HG03095 (cell line): Measurements from ENCODE around the gene ACIN1.
A peak's percentile ranks its signal among the peaks of the same experiment; 100 is the strongest.

Source experiments
- ATAC-seq: cut with Tn5 transposase; IDR thresholded peaks from one replicate; pipeline ENCODE4 v1.9.1; 2021; ENCODE audit warnings: moderate library complexity; ENCODE audit not compliant: unreplicated experiment

Gene ACIN1

DNA sequence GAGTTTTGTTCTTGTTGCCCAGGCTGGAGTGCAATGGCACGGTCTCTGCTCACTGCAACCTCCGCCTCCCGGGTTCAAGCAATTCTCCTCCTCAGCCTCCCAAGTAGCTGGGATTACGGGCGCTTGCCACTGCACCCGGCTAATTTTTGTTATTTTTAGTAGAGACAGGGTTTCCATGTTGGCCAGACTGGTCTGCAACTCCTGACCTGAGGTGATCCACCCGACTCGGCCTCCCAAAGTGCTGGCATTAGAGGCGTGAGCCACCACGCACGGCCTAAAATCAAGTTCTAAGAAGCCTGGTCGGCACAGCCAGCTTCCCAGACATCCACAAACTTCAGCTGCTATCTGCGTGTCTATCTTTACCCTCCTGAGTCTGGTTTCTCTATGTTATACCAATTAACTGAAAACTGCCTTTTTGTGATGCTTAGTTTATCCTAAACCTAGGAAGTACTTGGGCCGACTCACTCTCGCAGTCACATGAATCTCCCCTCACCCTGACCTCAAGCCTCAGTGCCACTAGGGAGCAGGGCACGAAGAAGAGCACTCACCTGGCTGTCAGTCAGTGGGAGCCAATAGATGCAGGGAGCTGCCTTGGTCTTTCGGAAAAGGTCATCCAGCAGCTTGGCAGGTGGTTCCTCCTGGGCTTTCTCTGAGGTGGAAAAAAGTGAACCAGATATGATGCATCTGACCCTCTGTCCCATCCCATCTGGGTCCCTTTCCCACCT lies 34.2 kb downstream of the ACIN1 start:
- ATAC-seq: no peak

DNA sequence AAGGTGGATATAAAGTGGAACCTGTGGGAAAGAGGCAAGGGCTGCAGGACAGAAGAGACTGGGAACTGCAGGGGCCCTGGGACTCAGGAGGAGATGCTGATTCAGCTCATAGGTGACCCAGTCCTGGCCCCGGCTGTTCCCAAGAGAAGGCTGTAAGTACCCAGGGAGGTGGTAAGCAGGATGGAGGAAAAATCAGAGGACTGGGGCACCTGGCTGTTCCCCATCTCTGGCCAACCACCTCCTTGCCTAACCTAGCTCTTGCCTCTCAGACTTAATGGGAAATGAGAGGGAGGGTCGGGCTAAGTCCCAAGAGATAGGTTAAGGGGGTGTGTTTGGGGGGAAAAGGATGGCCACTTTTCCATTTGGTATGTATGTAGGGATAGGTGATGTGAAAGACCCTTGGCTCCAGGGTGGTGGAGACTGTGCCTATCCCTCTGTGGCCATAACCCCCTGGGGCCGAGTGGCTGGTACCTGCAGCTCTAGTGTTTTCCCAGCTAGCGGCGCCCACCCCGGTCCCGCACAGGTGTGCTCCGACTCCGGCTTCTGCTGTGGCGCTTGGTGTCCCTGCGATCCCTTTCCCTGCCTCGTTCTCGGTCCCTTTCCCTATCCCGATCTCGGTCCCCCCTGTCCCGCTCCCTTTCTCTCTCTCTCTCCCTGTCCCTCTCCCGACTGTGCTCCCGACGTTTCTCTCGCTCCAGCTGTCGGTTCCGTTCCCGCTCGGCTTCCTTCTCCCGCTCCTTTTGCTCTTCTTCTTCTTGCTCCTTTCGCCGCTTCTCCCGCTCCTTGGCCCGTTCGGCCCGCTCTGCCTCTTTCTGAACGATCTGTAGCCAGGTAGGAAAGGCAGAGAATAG lies 36.1 kb downstream of the ACIN1 start:
- ATAC-seq: no peak

- peak; percentile 57 for ATAC-seq
Measured at GRCh38 chr14:23057757-23058653, 36.9 kb downstream of the ACIN1 start.

DNA sequence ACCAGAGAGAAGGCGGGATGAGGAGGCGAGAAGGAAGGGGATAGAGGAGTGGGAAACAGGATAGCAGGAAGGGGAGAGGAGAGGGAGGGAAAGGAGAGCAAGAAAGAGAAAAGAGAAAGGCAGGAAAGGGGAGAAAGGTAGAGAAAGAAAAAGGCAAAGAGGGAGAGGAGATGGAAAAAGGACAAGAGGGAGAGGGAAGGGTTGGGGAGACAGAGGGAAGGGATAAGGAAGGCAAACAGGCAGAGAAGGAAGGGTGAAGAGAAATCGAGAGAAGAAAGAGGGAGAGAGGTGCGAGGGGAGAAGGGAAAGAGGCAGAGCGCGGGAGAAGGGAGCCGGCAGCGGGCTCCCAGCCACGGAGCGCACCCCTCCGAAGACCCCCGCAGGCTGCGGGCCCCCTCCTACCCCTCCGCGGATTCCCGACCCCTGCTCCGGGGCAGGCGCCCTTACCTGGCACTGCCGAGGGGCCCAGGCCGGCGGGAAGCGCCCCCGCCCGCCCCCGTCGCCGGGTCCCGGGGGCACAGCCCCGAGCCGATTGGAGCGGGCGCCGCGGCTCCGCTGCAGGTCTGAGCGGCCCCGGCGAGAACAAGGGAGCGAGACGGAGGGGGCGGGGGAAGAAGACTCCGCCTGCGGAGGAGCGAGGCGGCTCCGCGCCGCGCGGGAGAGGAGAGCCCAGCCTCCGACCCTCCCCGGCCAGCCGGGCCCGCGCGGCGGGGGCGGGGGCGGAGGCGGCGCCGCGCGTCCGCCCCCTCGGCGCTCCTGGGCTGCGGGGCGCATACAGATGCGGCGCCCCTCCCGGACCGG lies 37.8 kb downstream of the ACIN1 start, which contains the start of gene CDH24:
TSS of gene CDH24 (minus strand) at position 565 of the 801 bp plus-strand sequence. CDS start 1,787 bp downstream, outside the sequence.
- peak; percentile 54 for ATAC-seq

GRCh38 chr14:23056145-23056955 lies 38.6 kb downstream of the ACIN1 start:
- peak; percentile 46 for ATAC-seq

DNA sequence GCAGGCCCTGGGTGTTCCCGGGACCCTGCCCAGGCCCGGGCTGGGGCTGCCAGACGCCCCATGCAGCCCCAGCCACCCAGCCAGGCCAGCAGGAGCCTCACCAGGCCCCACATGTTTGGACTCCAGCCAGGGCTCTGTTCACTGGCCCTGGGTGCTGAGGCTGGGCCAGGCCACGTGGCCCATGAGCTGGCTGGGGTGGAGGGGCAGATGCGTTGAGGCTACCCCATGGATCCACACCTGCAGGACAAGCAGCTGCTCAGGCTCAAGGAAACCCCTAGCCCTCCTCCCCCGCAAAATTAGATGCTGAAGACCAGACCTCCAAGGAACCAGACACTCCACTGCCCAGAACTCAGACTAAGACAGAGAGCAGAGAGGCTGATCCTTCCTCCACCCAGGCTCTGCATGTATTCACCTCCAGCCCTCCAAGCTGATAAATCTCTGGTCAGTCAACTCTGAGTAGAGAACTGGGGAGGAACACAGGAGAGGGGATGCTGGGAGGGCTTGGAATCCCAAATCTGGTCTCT lies 39.3 kb downstream of the ACIN1 start:
- no peak for ATAC-seq

- no peak for ATAC-seq
Measured at GRCh38 chr14:23055147-23055550, 39.8 kb downstream of the ACIN1 start.

DNA sequence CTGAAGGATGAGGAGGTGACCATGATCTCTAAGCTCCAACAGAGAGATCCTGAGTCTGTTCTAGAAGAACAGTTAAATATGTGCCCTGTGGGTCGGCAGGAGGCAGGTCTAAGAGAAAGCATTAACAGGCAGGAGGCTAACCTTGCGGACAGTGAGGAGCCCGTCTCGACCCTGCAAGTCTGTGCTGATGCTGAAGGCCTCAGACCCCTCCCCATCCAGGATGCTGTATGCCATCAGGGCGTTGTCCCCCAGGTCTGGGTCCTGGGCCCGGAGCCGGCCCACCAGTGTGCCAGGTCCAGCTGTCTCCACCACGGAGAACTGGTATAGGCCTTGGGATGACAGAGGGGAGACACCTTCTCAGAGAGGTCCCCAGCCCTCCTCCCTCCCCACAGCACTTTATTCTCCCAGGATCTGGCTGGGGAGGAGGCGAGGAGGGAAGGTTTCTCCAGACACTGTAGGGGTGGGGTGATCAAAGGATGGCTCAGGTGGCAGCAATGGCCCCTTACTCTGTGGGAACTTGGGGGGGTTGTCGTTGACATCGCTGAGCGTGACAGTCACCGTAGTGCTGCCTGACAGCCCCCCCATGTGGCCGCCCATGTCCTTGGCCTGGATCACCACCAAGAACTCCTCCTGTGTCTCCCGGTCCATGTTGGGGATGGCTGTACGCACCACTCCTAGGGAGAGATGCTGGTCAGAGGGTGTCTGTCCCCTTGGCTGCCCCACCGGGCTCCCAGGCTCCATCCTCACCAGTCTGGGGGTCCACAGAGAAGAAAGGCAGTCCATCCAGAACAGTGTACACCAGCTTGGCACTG lies 40.7 kb downstream of the ACIN1 start:
- no peak for ATAC-seq

DNA sequence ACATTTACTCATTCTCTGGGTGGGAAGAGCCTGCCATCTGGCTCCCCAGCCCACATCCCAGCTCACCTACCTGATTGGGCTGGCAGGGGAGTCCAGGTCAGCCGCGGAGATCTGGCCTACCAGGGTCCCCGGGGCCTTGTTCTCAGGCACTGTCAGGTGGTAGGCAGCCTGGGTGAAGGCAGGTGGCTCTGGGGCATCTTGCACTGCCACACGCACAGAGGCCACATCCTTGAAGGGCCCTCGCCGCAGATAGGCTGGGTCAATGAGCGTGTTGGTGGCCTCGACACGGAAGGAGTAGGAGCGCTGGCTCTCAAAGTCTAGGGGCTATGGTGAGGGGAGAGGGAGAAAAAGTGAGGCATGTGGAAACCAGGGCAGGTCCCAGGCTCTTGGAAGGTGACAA lies 41.5 kb downstream of the ACIN1 start:
- ATAC-seq: no peak

- ATAC-seq: no peak
Measured at GRCh38 chr14:23052671-23053070, 42.3 kb downstream of the ACIN1 start.

DNA sequence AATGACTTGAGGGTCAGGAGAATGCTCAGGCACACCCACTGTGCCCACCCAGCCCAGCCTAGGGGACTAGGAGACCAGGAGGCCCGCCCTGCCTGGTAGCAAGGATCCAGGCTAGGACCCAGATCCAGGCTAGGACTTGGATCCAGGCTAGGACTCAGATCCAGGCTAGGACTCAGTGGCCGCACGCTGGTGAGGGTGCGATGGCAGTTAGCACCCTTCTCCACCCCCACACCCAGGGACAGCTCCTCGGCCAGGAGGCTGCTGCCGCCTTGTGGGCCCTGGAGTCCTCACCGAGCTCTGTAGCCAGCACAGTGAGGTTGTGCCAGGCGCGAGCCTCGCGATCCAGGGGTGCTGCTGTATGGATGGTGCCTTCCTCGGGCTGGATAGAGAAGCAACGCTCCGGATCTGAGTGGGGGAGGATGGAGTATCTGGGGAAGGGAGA lies 42.7 kb downstream of the ACIN1 start:
- ATAC-seq: no peak

GRCh38 chr14:23051141-23052057 lies 43.5 kb downstream of the ACIN1 start:
- no peak for ATAC-seq

- ATAC-seq: no peak
Measured at GRCh38 chr14:23049011-23049410, 45.9 kb downstream of the ACIN1 start.

- ATAC-seq: no peak
Measured at GRCh38 chr14:23047751-23048693, 46.9 kb downstream of the ACIN1 start.

DNA sequence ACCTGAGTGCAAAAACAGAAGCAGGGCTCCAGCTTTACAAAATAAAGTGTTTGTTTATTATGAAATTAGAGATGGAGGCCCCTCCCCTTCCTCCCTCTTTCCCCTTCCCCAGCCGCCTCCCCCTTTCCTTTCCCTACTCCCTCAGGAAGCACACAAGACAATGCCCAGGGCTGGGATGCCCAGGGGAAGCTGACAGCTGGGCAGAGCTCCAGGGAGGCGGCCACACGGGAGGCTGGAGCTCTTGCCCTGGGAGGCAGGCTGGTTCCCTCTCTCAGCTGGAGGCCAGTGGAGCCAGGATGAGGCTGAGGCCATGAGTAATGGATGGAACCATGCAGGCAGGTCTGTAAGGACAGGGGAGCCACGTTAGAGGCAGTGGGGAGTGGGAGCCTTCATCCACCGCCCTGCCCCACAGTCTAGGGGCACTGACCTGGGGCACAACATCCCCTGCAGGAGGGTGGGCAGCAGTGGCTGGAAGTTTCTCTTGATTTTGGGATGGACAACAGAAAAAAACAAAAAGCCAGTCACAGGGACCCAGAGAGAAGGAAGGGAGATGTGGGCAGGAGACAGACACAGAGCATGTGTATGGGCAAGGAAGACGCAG lies 47.8 kb downstream of the ACIN1 start:
- no peak for ATAC-seq
